Left lung (tissue), 10 donors: ENCODE data around the gene RPS27. TPM values are rescaled to one million over a fixed set of nuclear protein-coding genes. Genes with fewer than 3 reads are reported as not detected.

Experiments used
- ATAC-seq: fragments of 200-7000 bp; cut with Tn5 transposase; one replicate; pipeline ENCODE4 v1.9.1; 2020; ENCODE audit warnings: moderate library complexity
- DNase-seq, 4 donors: peaks; one replicate each; pipeline ENCODE4 v3.0.0-alpha.2; 2013 to 2020
- H3K27ac ChIP-seq, 2 donors: fragments of 200-600 bp; sonication (generic) in 1 of 2; one replicate each; pipeline versions ENCODE4 v1.5.0 to v1.8.0; 2020 to 2021
- H3K27me3 ChIP-seq, 2 donors: fragments of 200-600 bp; sonication (generic) in 1 of 2; one replicate each; pipeline versions ENCODE4 v1.5.0 to v1.8.0; 2020 to 2021
- H3K36me3 ChIP-seq, 2 donors: fragments of 200-600 bp; sonication (generic) in 1 of 2; one replicate each; pipeline versions ENCODE4 v1.5.0 to v1.8.0; 2020 to 2021
- H3K4me1 ChIP-seq, 2 donors: fragments of 200-600 bp; one replicate each; pipeline ENCODE4 v1.8.0; 2021
- H3K4me3 ChIP-seq, 2 donors: fragments of 200-600 bp; sonication (generic) in 1 of 2; one replicate each; pipeline versions ENCODE4 v1.5.0 to v1.8.0; 2020 to 2021; ENCODE audit warnings: mild to moderate bottlenecking in 1 of 2
- H3K9me3 ChIP-seq, 2 donors: fragments of 200-600 bp; sonication (generic) in 1 of 2; one replicate each; pipeline versions ENCODE4 v1.5.0 to v1.8.0; 2020 to 2021
- CTCF ChIP-seq, 2 donors: fragments of 200-600 bp; sonication (generic) in 1 of 2; IDR thresholded peaks; one replicate each; pipeline versions ENCODE4 v1.5.0 to v1.8.0; 2021; ENCODE audit warnings: antibody characterized with exemption in 2 of 2
- intact Hi-C, 2 donors: fragments of 100-400 bp; cut with DNase I; formaldehyde crosslinking; loops; one replicate each; pipeline versions ENCODE4 v1.11.2 to v1.14.2; 2022
- polyA plus RNA-seq, 6 donors: library from polyadenylated mRNA; unstranded; fragments of 120-200 nt; gene quantifications; one replicate each; pipeline ENCODE4 v1.2.1, GENCODE V29; 2013; ENCODE audit not compliant: insufficient read length in 6 of 6
- total RNA-seq, 2 donors: library from RNA; stranded (reverse); fragmentation: NEBNext Ultra II Directional; extraction: Animal tissue kit (Norgen Biotek cat#: 25700); gene quantifications; one replicate each; pipeline ENCODE4 v1.2.1, GENCODE V29; 2021
- donor health status: DM: no; HTN: yes; CAD: no.
- donor health status: DM: no; HTN: no; CAD: no.

RPS27 gene
- total and polyA plus RNA-seq, 8 donors, result 1,116 to 4,397 (median 3,805) TPM

GRCh38 chr1:153963030-153963849 lies 27.3 kb upstream of the RPS27 start, which contains the start of gene SLC39A1:
Gene SLC39A1 (minus strand): TSS chr1:153963537. CDS start chr1:153962715, 822 bp downstream.
- DNase-seq (peak; percentile 96 to 99 (median 98)), ATAC-seq (peak; percentile 80)
- intact Hi-C loops, result no loop called here
- Histone ChIP-seq H3K4me3 (peak within 1 kb of the TSS; percentile 69 to 89), H3K4me1 (peaks cover 17 to 84% of the 10 kb centered on the region in 2 donors), H3K27me3 (no peaks in the 10 kb centered on the region), H3K27ac (peak within 1 kb of the TSS; percentile 97 to 98), H3K36me3 (peaks cover 0 to 25% of the 10 kb centered on the region in 2 donors), H3K9me3 (no peaks in the 10 kb centered on the region)
- TF ChIP-seq CTCF (IDR thresholded peaks at IDR 0.05), result no peak

GRCh38 chr1:153963850-153964331 lies 26.7 kb upstream of the RPS27 start:
- Histone ChIP-seq H3K9me3 (no peaks in the 10 kb centered on the region), H3K27ac (peak overlapping the region; percentile 97 to 98), H3K36me3 (peaks cover 0 to 25% of the 10 kb centered on the region in 2 donors), H3K4me1 (peaks cover 15 to 88% of the 10 kb centered on the region in 2 donors), H3K27me3 (no peaks in the 10 kb centered on the region), H3K4me3 (peak overlapping the region; percentile 69 to 89)
- peak in 3 of 4 donors; percentile 58 to 85 (median 64) for DNase-seq
- peak; percentile 7 for ATAC-seq
- intact Hi-C loops, result no loop called here
- TF ChIP-seq CTCF (IDR thresholded peaks at IDR 0.05), result no peak

GRCh38 chr1:153967107-153967999 lies 23.2 kb upstream of the RPS27 start, which contains the start of gene CREB3L4:
Gene CREB3L4 (plus strand): TSS chr1:153967902. CDS start chr1:153968526, 624 bp downstream.
- H3K4me1 ChIP-seq, result peaks cover 0 to 56% of the 10 kb centered on the region in 2 donors
- peak; percentile 23 for TF ChIP-seq CTCF (IDR thresholded peaks at IDR 0.05)
- peak within 1 kb of the TSS; percentile 93 to 95 for H3K27ac ChIP-seq
- DNase-seq, result peak; percentile 92 to 97 (median 94)
- no peaks in the 10 kb centered on the region for H3K27me3 ChIP-seq
- intact Hi-C loops, result no loop called here
- H3K36me3 ChIP-seq, result peaks cover 0 to under 1% of the 10 kb centered on the region in 2 donors
- peak within 1 kb of the TSS; percentile 56 to 59 for H3K4me3 ChIP-seq
- peak; percentile 83 for ATAC-seq
- no peaks in the 10 kb centered on the region for H3K9me3 ChIP-seq

GRCh38 chr1:153968000-153968363 lies 22.6 kb upstream of the RPS27 start:
- Histone ChIP-seq H3K4me1 (peaks cover 0 to 54% of the 10 kb centered on the region in 2 donors), H3K36me3 (peaks cover 0 to 3% of the 10 kb centered on the region in 2 donors), H3K27ac (peak overlapping the region; percentile 93 to 95), H3K9me3 (no peaks in the 10 kb centered on the region), H3K27me3 (no peaks in the 10 kb centered on the region), H3K4me3 (peak overlapping the region; percentile 56 to 59)
- intact Hi-C loops, result no loop called here
- no peak for TF ChIP-seq CTCF (IDR thresholded peaks at IDR 0.05)
- DNase-seq, result peak in 1 of 4 donors; percentile 65
- ATAC-seq, result peak; percentile 20
